ENCODE results near the gene CA9. TPM values are rescaled to one million over a fixed set of nuclear protein-coding genes. Genes with fewer than 3 reads are reported as not detected.

CA9 gene
- total and polyA plus RNA-seq, 4 donors = 0.38 to 3.1 (median 0.96) TPM; not detected in 1

- H3K4me1 ChIP-seq (ENCODE audit: control insufficient read depth, insufficient read depth, low read length) = no peaks in the 10 kb centered on the region
- no peak overlapping the region for H3K4me3 ChIP-seq (ENCODE audit: low read depth, low read length)
- H3K27me3 ChIP-seq (ENCODE audit: control insufficient read depth, insufficient read depth, low read length) = no peaks in the 10 kb centered on the region
- WGBS (ENCODE audit: insufficient coverage) = 92% methylated on average over 13 of the region's 15 CpGs
- no peaks in the 10 kb centered on the region for H3K9me3 ChIP-seq (ENCODE audit: control insufficient read depth, insufficient read depth, low read length)
- DNase-seq (ENCODE audit: low read depth in 4 of 6, low spot score in 6 of 6) = no peak
- H3K27ac ChIP-seq (ENCODE audit: low read depth, low read length) = no peak overlapping the region
- peaks cover 91% of the 10 kb centered on the region for H3K36me3 ChIP-seq (ENCODE audit: control insufficient read depth, insufficient read depth, low read length)
These were observed 45.2 kb downstream of the CA9 start for GRCh38 chr9:35718721-35719511.

GRCh38 chr9:35719546-35719945 lies 45.8 kb downstream of the CA9 start:
- Histone ChIP-seq H3K36me3 (ENCODE audit: control insufficient read depth, insufficient read depth, low read length) (peaks cover 91% of the 10 kb centered on the region), H3K4me1 (ENCODE audit: control insufficient read depth, insufficient read depth, low read length) (no peaks in the 10 kb centered on the region), H3K9me3 (ENCODE audit: control insufficient read depth, insufficient read depth, low read length) (no peaks in the 10 kb centered on the region), H3K27ac (ENCODE audit: low read depth, low read length) (no peak overlapping the region), H3K4me3 (ENCODE audit: low read depth, low read length) (no peak overlapping the region), H3K27me3 (ENCODE audit: control insufficient read depth, insufficient read depth, low read length) (no peaks in the 10 kb centered on the region)
- DNase-seq (ENCODE audit: low read depth in 4 of 6, low spot score in 6 of 6) = no peak
- WGBS (ENCODE audit: insufficient coverage) = 100% methylated on average over 2 of the region's 4 CpGs

- 92% methylated on average over 2 of the region's 2 CpGs for WGBS (ENCODE audit: insufficient coverage)
- H3K9me3 ChIP-seq (ENCODE audit: control insufficient read depth, insufficient read depth, low read length) = no peaks in the 10 kb centered on the region
- H3K36me3 ChIP-seq (ENCODE audit: control insufficient read depth, insufficient read depth, low read length) = peaks cover 84% of the 10 kb centered on the region
- H3K4me3 ChIP-seq (ENCODE audit: low read depth, low read length) = no peak overlapping the region
- no peak overlapping the region for H3K27ac ChIP-seq (ENCODE audit: low read depth, low read length)
- H3K4me1 ChIP-seq (ENCODE audit: control insufficient read depth, insufficient read depth, low read length) = peaks cover 20% of the 10 kb centered on the region
- no peaks in the 10 kb centered on the region for H3K27me3 ChIP-seq (ENCODE audit: control insufficient read depth, insufficient read depth, low read length)
- no peak for DNase-seq (ENCODE audit: low read depth in 4 of 6, low spot score in 6 of 6)
These were observed 49.7 kb downstream of the CA9 start for GRCh38 chr9:35723426-35723825.

GRCh38 chr9:35723908-35724307 lies 50.2 kb downstream of the CA9 start:
- no peaks in the 10 kb centered on the region for H3K9me3 ChIP-seq (ENCODE audit: control insufficient read depth, insufficient read depth, low read length)
- H3K27me3 ChIP-seq (ENCODE audit: control insufficient read depth, insufficient read depth, low read length) = no peaks in the 10 kb centered on the region
- DNase-seq (ENCODE audit: low read depth in 4 of 6, low spot score in 6 of 6) = no peak
- no peak overlapping the region for H3K4me3 ChIP-seq (ENCODE audit: low read depth, low read length)
- peaks cover 79% of the 10 kb centered on the region for H3K36me3 ChIP-seq (ENCODE audit: control insufficient read depth, insufficient read depth, low read length)
- H3K27ac ChIP-seq (ENCODE audit: low read depth, low read length) = no peak overlapping the region
- 99% methylated on average over 6 of the region's 8 CpGs for WGBS (ENCODE audit: insufficient coverage)
- peaks cover 24% of the 10 kb centered on the region for H3K4me1 ChIP-seq (ENCODE audit: control insufficient read depth, insufficient read depth, low read length)

GRCh38 chr9:35725362-35725761 lies 51.6 kb downstream of the CA9 start:
- no peaks in the 10 kb centered on the region for H3K9me3 ChIP-seq (ENCODE audit: control insufficient read depth, insufficient read depth, low read length)
- H3K36me3 ChIP-seq (ENCODE audit: control insufficient read depth, insufficient read depth, low read length) = peaks cover 69% of the 10 kb centered on the region
- H3K27me3 ChIP-seq (ENCODE audit: control insufficient read depth, insufficient read depth, low read length) = no peaks in the 10 kb centered on the region
- DNase-seq (ENCODE audit: low read depth in 4 of 6, low spot score in 6 of 6) = no peak
- H3K4me1 ChIP-seq (ENCODE audit: control insufficient read depth, insufficient read depth, low read length) = peaks cover 33% of the 10 kb centered on the region
- H3K27ac ChIP-seq (ENCODE audit: low read depth, low read length) = no peak overlapping the region
- no peak overlapping the region for H3K4me3 ChIP-seq (ENCODE audit: low read depth, low read length)
- 94% methylated on average over 10 of the region's 11 CpGs for WGBS (ENCODE audit: insufficient coverage)

GRCh38 chr9:35726931-35727330 lies 53.2 kb downstream of the CA9 start:
- Histone ChIP-seq H3K36me3 (ENCODE audit: control insufficient read depth, insufficient read depth, low read length) (peaks cover 60% of the 10 kb centered on the region), H3K4me3 (ENCODE audit: low read depth, low read length) (no peak overlapping the region), H3K27ac (ENCODE audit: low read depth, low read length) (peak overlapping the region; percentile 97), H3K9me3 (ENCODE audit: control insufficient read depth, insufficient read depth, low read length) (no peaks in the 10 kb centered on the region), H3K4me1 (ENCODE audit: control insufficient read depth, insufficient read depth, low read length) (peaks cover 33% of the 10 kb centered on the region), H3K27me3 (ENCODE audit: control insufficient read depth, insufficient read depth, low read length) (no peaks in the 10 kb centered on the region)
- WGBS (ENCODE audit: insufficient coverage) = 75% methylated on average over 3 of the region's 3 CpGs
- DNase-seq (ENCODE audit: low read depth in 4 of 6, low spot score in 6 of 6) = no peak

- no peak for DNase-seq (ENCODE audit: low read depth in 4 of 6, low spot score in 6 of 6)
- H3K27ac ChIP-seq (ENCODE audit: low read depth, low read length) = peak overlapping the region; percentile 97
- H3K27me3 ChIP-seq (ENCODE audit: control insufficient read depth, insufficient read depth, low read length) = no peaks in the 10 kb centered on the region
- peak overlapping the region; percentile 26 for H3K4me3 ChIP-seq (ENCODE audit: low read depth, low read length)
- no peaks in the 10 kb centered on the region for H3K9me3 ChIP-seq (ENCODE audit: control insufficient read depth, insufficient read depth, low read length)
- 70% methylated on average over 2 of the region's 5 CpGs for WGBS (ENCODE audit: insufficient coverage)
- peaks cover 34% of the 10 kb centered on the region for H3K4me1 ChIP-seq (ENCODE audit: control insufficient read depth, insufficient read depth, low read length)
- H3K36me3 ChIP-seq (ENCODE audit: control insufficient read depth, insufficient read depth, low read length) = peaks cover 54% of the 10 kb centered on the region
These were observed 53.9 kb downstream of the CA9 start for GRCh38 chr9:35727676-35728040.

- Histone ChIP-seq H3K4me3 (ENCODE audit: low read depth, low read length) (peak overlapping the region; percentile 26), H3K27ac (ENCODE audit: low read depth, low read length) (peak overlapping the region; percentile 97), H3K9me3 (ENCODE audit: control insufficient read depth, insufficient read depth, low read length) (no peaks in the 10 kb centered on the region), H3K4me1 (ENCODE audit: control insufficient read depth, insufficient read depth, low read length) (peaks cover 41% of the 10 kb centered on the region), H3K27me3 (ENCODE audit: control insufficient read depth, insufficient read depth, low read length) (no peaks in the 10 kb centered on the region), H3K36me3 (ENCODE audit: control insufficient read depth, insufficient read depth, low read length) (peaks cover 49% of the 10 kb centered on the region)
- WGBS (ENCODE audit: insufficient coverage) = 29% methylated on average over 5 of the region's 10 CpGs
- DNase-seq (ENCODE audit: low read depth in 4 of 6, low spot score in 6 of 6) = peak in 1 of 6 donors; percentile 41
These were observed 54.6 kb downstream of the CA9 start for GRCh38 chr9:35728041-35728971.

GRCh38 chr9:35729101-35729500 lies 55.4 kb downstream of the CA9 start:
- H3K9me3 ChIP-seq (ENCODE audit: control insufficient read depth, insufficient read depth, low read length) = no peaks in the 10 kb centered on the region
- peak overlapping the region; percentile 97 for H3K27ac ChIP-seq (ENCODE audit: low read depth, low read length)
- H3K36me3 ChIP-seq (ENCODE audit: control insufficient read depth, insufficient read depth, low read length) = peaks cover 41% of the 10 kb centered on the region
- H3K4me1 ChIP-seq (ENCODE audit: control insufficient read depth, insufficient read depth, low read length) = peaks cover 41% of the 10 kb centered on the region
- peak overlapping the region; percentile 1 for H3K4me3 ChIP-seq (ENCODE audit: low read depth, low read length)
- no peaks in the 10 kb centered on the region for H3K27me3 ChIP-seq (ENCODE audit: control insufficient read depth, insufficient read depth, low read length)
- no peak for DNase-seq (ENCODE audit: low read depth in 4 of 6, low spot score in 6 of 6)
- WGBS (ENCODE audit: insufficient coverage) = 89% methylated on average over 3 of the region's 3 CpGs

Data from spinal cord (tissue), 10 donors.